ENCODE data around the gene SPATA21.

SPATA21 gene

DNA sequence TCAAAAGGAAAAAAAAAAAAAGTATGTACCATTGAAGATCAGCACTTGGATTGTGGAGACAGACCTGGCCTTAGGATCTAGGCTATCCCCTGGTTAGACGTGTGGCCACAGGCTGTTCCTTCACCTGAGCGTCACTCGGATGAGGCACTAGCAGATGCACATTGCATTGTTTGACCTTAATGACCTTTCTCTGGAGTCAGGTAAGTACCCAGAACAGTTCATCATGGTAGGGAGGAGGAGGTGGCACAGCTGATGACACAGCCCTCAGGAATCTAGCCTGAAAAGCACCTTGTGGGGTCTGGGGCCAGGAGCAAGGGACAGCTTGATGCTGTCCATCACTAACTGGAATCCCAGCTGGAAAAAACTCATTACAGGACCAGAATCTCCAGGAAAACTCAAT, 24.5 kb upstream of the SPATA21 start:
- no peak for TF ChIP-seq FOXP2 (optimal IDR thresholded peaks at IDR 0.05; ENCODE audit: borderline replicate concordance, extremely low read depth, extremely low read length, insufficient read depth)
- TF ChIP-seq TAF1 (IDR thresholded peaks at IDR 0.05; ENCODE audit: borderline replicate concordance, insufficient read depth, low read length): no peak
- TF ChIP-seq POLR2AphosphoS5 (IDR thresholded peaks at IDR 0.05; ENCODE audit: low read depth, low read length): no peak
- TF ChIP-seq SIN3A (IDR thresholded peaks at IDR 0.05; ENCODE audit: borderline replicate concordance, insufficient read depth, low read length): no peak
- TF ChIP-seq, protein P1, sequence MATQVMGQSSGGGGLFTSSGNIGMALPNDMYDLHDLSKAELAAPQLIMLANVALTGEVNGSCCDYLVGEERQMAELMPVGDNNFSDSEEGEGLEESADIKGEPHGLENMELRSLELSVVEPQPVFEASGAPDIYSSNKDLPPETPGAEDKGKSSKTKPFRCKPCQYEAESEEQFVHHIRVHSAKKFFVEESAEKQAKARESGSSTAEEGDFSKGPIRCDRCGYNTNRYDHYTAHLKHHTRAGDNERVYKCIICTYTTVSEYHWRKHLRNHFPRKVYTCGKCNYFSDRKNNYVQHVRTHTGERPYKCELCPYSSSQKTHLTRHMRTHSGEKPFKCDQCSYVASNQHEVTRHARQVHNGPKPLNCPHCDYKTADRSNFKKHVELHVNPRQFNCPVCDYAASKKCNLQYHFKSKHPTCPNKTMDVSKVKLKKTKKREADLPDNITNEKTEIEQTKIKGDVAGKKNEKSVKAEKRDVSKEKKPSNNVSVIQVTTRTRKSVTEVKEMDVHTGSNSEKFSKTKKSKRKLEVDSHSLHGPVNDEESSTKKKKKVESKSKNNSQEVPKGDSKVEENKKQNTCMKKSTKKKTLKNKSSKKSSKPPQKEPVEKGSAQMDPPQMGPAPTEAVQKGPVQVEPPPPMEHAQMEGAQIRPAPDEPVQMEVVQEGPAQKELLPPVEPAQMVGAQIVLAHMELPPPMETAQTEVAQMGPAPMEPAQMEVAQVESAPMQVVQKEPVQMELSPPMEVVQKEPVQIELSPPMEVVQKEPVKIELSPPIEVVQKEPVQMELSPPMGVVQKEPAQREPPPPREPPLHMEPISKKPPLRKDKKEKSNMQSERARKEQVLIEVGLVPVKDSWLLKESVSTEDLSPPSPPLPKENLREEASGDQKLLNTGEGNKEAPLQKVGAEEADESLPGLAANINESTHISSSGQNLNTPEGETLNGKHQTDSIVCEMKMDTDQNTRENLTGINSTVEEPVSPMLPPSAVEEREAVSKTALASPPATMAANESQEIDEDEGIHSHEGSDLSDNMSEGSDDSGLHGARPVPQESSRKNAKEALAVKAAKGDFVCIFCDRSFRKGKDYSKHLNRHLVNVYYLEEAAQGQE (IDR thresholded peaks at IDR 0.05; ENCODE audit: insufficient read depth in 1 of 2, low read depth in 2 of 2, low read length in 2 of 2): no peak

DNA sequence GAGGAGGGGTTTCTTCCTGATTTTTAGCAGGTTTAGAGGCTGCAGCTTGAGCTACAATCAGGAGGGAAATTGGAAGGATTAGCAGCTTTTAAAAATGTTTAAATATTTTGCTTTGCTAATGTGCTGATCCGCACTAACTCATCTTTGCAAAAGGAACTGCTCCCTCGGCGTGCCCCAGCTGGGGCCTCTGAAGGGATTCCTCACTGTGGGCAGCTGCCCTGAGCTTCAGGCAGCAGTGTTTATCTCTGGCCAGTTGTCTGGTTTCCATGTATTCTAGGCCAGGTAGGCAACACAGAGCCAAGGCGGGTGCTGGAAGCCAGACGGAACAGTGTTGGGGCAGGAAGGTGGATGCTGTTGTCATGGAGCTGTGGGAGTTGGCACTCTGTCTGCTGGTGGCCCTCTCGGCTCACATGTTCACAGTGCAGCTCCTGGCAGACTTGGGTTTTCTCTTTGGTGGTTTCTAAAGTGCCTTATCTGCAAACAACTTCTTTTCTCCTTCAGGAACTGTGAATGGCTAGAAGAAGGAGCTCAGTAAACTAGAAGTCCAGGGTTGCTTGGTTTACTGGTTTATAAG, 22.2 kb upstream of the SPATA21 start:
- no peak for TF ChIP-seq POLR2AphosphoS5 (IDR thresholded peaks at IDR 0.05; ENCODE audit: low read depth, low read length)
- TF ChIP-seq, protein P1 (IDR thresholded peaks at IDR 0.05; ENCODE audit: insufficient read depth in 1 of 2, low read depth in 2 of 2, low read length in 2 of 2): no peak
- TF ChIP-seq SIN3A (IDR thresholded peaks at IDR 0.05; ENCODE audit: borderline replicate concordance, insufficient read depth, low read length): no peak
- no peak for TF ChIP-seq TAF1 (IDR thresholded peaks at IDR 0.05; ENCODE audit: borderline replicate concordance, insufficient read depth, low read length)
- TF ChIP-seq FOXP2 (optimal IDR thresholded peaks at IDR 0.05; ENCODE audit: borderline replicate concordance, extremely low read depth, extremely low read length, insufficient read depth): no peak

DNA sequence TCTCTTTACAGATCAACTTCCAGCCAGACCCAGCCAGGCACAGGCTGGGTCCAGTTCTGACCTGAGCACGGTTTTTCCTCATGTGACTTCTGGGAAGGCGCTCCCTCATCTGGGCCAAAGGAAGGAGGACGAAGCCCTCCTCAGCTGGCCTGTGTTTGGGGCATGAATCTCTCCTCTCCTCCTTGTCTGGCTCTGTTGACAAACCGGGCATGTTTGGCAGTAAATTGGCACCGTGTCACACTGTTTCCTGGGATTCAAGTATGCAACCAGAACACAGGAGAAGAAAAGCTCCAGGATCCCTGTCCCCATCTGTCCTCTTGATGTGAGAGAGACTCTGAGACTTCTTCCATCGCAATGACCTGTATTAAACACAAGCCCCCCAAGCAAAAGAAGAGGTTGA, 21.6 kb upstream of the SPATA21 start:
- TF ChIP-seq, protein P1 (IDR thresholded peaks at IDR 0.05; ENCODE audit: insufficient read depth in 1 of 2, low read depth in 2 of 2, low read length in 2 of 2): no peak
- TF ChIP-seq FOXP2 (optimal IDR thresholded peaks at IDR 0.05; ENCODE audit: borderline replicate concordance, extremely low read depth, extremely low read length, insufficient read depth): no peak
- TF ChIP-seq POLR2AphosphoS5 (IDR thresholded peaks at IDR 0.05; ENCODE audit: low read depth, low read length): no peak
- TF ChIP-seq SIN3A (IDR thresholded peaks at IDR 0.05; ENCODE audit: borderline replicate concordance, insufficient read depth, low read length): no peak
- TF ChIP-seq TAF1 (IDR thresholded peaks at IDR 0.05; ENCODE audit: borderline replicate concordance, insufficient read depth, low read length): no peak

DNA sequence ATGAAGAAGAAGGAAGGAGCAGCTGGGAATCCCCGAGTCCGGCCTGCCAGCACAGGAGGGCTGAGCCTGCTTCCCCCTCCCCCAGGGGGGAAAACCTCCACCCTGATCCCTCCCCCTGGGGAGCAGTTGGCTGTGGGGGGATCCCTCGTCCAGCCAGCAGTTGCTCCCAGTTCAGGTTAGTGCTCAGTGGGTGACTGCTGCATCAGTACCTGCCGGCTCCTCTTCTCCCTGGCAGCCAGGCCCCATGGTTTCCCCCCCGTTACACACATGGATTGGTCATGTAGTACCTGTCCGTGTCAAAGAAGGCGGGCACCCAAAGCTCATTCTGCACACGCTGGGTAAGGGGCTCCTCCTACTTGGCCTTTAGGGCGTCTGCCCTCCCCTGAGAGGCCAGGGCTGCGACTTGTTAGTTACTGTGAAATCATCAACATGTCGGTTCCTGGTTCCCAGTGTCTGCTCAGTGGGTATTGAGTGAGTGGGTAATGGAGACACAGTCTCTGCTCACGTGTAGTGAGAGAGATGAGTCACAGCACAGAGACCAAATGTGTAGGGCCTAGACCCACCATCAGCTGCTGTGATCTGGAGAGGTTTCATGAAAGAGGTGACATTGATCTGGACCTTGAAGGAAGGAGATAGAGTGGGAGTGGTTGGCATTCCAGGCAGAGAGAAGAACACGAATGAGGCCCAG, 14.8 kb upstream of the SPATA21 start:
- TF ChIP-seq, protein P1 (IDR thresholded peaks at IDR 0.05; ENCODE audit: insufficient read depth in 1 of 2, low read depth in 2 of 2, low read length in 2 of 2): no peak
- TF ChIP-seq TAF1 (IDR thresholded peaks at IDR 0.05; ENCODE audit: borderline replicate concordance, insufficient read depth, low read length): no peak
- no peak for TF ChIP-seq FOXP2 (optimal IDR thresholded peaks at IDR 0.05; ENCODE audit: borderline replicate concordance, extremely low read depth, extremely low read length, insufficient read depth)
- no peak for TF ChIP-seq SIN3A (IDR thresholded peaks at IDR 0.05; ENCODE audit: borderline replicate concordance, insufficient read depth, low read length)
- no peak for TF ChIP-seq POLR2AphosphoS5 (IDR thresholded peaks at IDR 0.05; ENCODE audit: low read depth, low read length)

Measured in PFSK-1 (cell line).